DOHH2 (cell line): Measurements from ENCODE around the gene DMD.

ENCODE experiments used
- H3F3A ChIP-seq: fragments of 200-600 bp; sonication (generic), shearing (Covaris generic); 2 replicates; pipeline ENCODE4 v1.6.0; 2016; ENCODE audit warnings: antibody characterized with exemption, mild to moderate bottlenecking; ENCODE audit not compliant: control insufficient read depth, insufficient read depth
- H3K27ac ChIP-seq: fragments of 200-600 bp; sonication (generic); 2 replicates; pipeline ENCODE4 v1.5.1; 2014; ENCODE audit warnings: low read depth, mild to moderate bottlenecking, low read length, moderate library complexity
- H3K27me3 ChIP-seq: fragments of 200-600 bp; sonication (generic); 2 replicates; pipeline ENCODE4 v1.6.1; 2014; ENCODE audit warnings: mild to moderate bottlenecking, low read length, mixed read lengths; ENCODE audit not compliant: control insufficient read depth
- H3K36me3 ChIP-seq: fragments of 200-600 bp; sonication (generic); 2 replicates; pipeline ENCODE4 v1.6.1; 2014; ENCODE audit warnings: mild to moderate bottlenecking, low read length, moderate library complexity, mixed read lengths; ENCODE audit not compliant: control insufficient read depth
- H3K4me1 ChIP-seq: fragments of 200-600 bp; sonication (generic); 2 replicates; pipeline ENCODE4 v1.6.1; 2014; ENCODE audit warnings: mild to moderate bottlenecking, low read length, mixed read lengths; ENCODE audit not compliant: control insufficient read depth
- H3K4me2 ChIP-seq: fragments of 200-600 bp; sonication (generic); 2 replicates; pipeline ENCODE4 v1.6.0; 2014; ENCODE audit warnings: mild to moderate bottlenecking, low read length, moderate library complexity
- H3K4me3 ChIP-seq: fragments of 200-600 bp; sonication (generic); 2 replicates; pipeline ENCODE4 v1.5.1; 2014; ENCODE audit warnings: mild to moderate bottlenecking, low read length, mixed read lengths
- H3K79me2 ChIP-seq: fragments of 200-600 bp; sonication (generic); 2 replicates; pipeline ENCODE4 v1.6.1; 2014; ENCODE audit warnings: mild to moderate bottlenecking, low read length, mixed read lengths; ENCODE audit not compliant: control insufficient read depth
- H3K9me2 ChIP-seq: fragments of 200-600 bp; sonication (generic); replicated peaks from 2 replicates; pipeline ENCODE4 v1.6.1; 2014; ENCODE audit warnings: mild to moderate bottlenecking, low read length, mixed read lengths; ENCODE audit not compliant: control insufficient read depth
- H3K9me3 ChIP-seq: fragments of 200-600 bp; sonication (generic); 2 replicates; pipeline ENCODE4 v1.6.1; 2014; ENCODE audit warnings: antibody characterized with exemption, low read length, mixed read lengths; ENCODE audit not compliant: control insufficient read depth, insufficient read depth
- H4K20me1 ChIP-seq: fragments of 200-600 bp; sonication (generic); 2 replicates; pipeline ENCODE4 v1.6.0; 2014; ENCODE audit warnings: low read depth, mild to moderate bottlenecking, antibody characterized with exemption, low read length, moderate library complexity; ENCODE audit not compliant: control insufficient read depth, insufficient read depth
- EZH2phosphoT487 ChIP-seq: fragments of 200-600 bp; sonication (generic); IDR thresholded peaks from 2 replicates; pipeline ENCODE4 v1.6.1; 2017; ENCODE audit warnings: borderline replicate concordance, mild to moderate bottlenecking, antibody characterized with exemption, low read length, moderate library complexity, mixed read lengths
- TF ChIP-seq, protein P1 (sequence below): fragments of 200-600 bp; sonication (generic); IDR thresholded peaks from one replicate; pipeline ENCODE4 v1.5.1; 2014; ENCODE audit warnings: antibody characterized with exemption, mild to moderate bottlenecking, low read depth, low read length; ENCODE audit not compliant: poor library complexity, severe bottlenecking

DMD gene

DNA sequence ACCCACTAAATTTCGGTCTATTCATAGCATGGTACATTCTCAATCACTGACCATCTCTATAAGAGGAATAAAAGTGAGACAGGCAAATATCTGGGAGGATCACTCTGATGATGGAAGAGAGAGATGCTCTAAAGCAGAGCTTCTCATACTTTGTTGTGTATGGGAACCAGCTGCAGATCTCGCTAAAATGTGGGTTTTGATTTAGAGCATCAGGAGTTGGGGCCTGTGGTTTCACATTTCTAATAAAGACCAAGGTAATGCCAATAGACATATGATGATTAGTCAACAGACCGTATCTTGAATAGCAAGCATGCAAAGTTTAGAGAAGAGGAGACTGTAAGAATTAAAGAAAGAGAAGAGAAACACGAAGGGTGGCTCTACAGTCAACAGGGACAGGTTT lies 2032.1 kb downstream of the DMD start:
- H3K9me3 ChIP-seq, result no peaks in the 10 kb centered on the region
- H3K4me3 ChIP-seq, result no peak overlapping the region
- H3F3A ChIP-seq, result no peaks in the 10 kb centered on the region
- no peaks in the 10 kb centered on the region for H3K79me2 ChIP-seq
- H3K9me2 ChIP-seq, result no peaks in the 10 kb centered on the region
- no peaks in the 10 kb centered on the region for H3K27me3 ChIP-seq
- no peaks in the 10 kb centered on the region for H3K4me1 ChIP-seq
- no peak overlapping the region for H3K4me2 ChIP-seq
- TF ChIP-seq EZH2phosphoT487, result no peak
- TF ChIP-seq, protein P1, sequence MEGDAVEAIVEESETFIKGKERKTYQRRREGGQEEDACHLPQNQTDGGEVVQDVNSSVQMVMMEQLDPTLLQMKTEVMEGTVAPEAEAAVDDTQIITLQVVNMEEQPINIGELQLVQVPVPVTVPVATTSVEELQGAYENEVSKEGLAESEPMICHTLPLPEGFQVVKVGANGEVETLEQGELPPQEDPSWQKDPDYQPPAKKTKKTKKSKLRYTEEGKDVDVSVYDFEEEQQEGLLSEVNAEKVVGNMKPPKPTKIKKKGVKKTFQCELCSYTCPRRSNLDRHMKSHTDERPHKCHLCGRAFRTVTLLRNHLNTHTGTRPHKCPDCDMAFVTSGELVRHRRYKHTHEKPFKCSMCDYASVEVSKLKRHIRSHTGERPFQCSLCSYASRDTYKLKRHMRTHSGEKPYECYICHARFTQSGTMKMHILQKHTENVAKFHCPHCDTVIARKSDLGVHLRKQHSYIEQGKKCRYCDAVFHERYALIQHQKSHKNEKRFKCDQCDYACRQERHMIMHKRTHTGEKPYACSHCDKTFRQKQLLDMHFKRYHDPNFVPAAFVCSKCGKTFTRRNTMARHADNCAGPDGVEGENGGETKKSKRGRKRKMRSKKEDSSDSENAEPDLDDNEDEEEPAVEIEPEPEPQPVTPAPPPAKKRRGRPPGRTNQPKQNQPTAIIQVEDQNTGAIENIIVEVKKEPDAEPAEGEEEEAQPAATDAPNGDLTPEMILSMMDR, result no peak
- no peak overlapping the region for H3K27ac ChIP-seq
- H3K36me3 ChIP-seq, result no peaks in the 10 kb centered on the region
- H4K20me1 ChIP-seq, result no peaks in the 10 kb centered on the region

GRCh38 chrX:31178769-31179125 lies 2032.6 kb downstream of the DMD start:
- no peaks in the 10 kb centered on the region for H3K9me2 ChIP-seq
- no peaks in the 10 kb centered on the region for H3K36me3 ChIP-seq
- no peaks in the 10 kb centered on the region for H3K79me2 ChIP-seq
- no peaks in the 10 kb centered on the region for H3K9me3 ChIP-seq
- H3K4me2 ChIP-seq, result no peak overlapping the region
- H3K4me1 ChIP-seq, result no peaks in the 10 kb centered on the region
- no peaks in the 10 kb centered on the region for H3F3A ChIP-seq
- no peak overlapping the region for H3K4me3 ChIP-seq
- TF ChIP-seq, protein P1, result no peak
- TF ChIP-seq EZH2phosphoT487, result no peak
- H3K27ac ChIP-seq, result no peak overlapping the region
- no peaks in the 10 kb centered on the region for H4K20me1 ChIP-seq
- no peaks in the 10 kb centered on the region for H3K27me3 ChIP-seq

DNA sequence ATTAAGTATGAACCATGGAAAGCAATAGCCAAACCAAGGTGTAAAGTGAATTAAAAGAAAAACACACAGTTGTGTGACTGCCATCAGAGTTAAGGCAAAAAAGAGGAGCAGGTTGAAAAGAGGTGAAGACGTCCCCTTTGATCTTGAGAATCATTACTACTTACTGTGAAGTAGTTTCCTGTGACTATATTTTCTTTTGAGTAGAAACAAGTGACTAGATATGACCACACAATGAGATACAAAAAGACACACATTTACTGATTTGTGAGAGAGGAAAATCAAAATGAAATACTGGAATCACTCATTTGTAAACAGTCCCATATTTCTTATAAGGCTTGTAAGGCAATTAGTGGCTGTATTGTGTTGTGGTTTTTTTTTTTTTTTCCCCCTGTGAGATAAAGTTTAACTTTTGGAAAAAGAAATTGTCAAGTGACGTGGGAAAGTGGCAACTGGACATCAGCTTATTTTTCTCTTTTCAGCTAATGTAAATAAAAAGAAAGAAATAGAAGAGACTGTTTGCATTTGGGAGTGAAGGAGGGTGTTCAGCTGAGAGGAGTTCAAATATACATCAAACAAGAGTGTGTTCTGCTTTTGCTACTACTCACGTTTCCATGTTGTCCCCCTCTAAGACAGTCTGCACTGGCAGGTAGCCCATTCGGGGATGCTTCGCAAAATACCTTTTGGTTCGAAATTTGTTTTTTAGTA lies 2033.1 kb downstream of the DMD start:
- H3K79me2 ChIP-seq, result no peaks in the 10 kb centered on the region
- no peaks in the 10 kb centered on the region for H3K4me1 ChIP-seq
- H3K27ac ChIP-seq, result no peak overlapping the region
- H3K9me3 ChIP-seq, result no peaks in the 10 kb centered on the region
- H3K36me3 ChIP-seq, result no peaks in the 10 kb centered on the region
- no peak for TF ChIP-seq EZH2phosphoT487
- TF ChIP-seq, protein P1, result no peak
- no peaks in the 10 kb centered on the region for H4K20me1 ChIP-seq
- H3K4me2 ChIP-seq, result no peak overlapping the region
- H3K4me3 ChIP-seq, result no peak overlapping the region
- no peaks in the 10 kb centered on the region for H3F3A ChIP-seq
- no peaks in the 10 kb centered on the region for H3K9me2 ChIP-seq
- H3K27me3 ChIP-seq, result no peaks in the 10 kb centered on the region
